Upper lobe of left lung (tissue), 4 donors: ENCODE data around the gene BTBD6.

Experiments
- CTCF ChIP-seq, 6 experiments: fragments of 450-650 bp in 4 of 6; fragments of 200-600 bp in 2 of 6; sonication (generic) in 2 of 6; IDR thresholded peaks; one replicate each; pipeline ENCODE4 v1.5.1; 2016 to 2019; ENCODE audit warnings: antibody characterized with exemption in 6 of 6
- EP300 ChIP-seq, 4 donors: sonication (generic); formaldehyde crosslinking; IDR thresholded peaks; one replicate each; pipeline ENCODE4 v1.5.1; 2017; ENCODE audit warnings: antibody characterized with exemption in 4 of 4, control low read depth in 2 of 4
- POLR2A ChIP-seq, 4 donors: fragments of 450-650 bp; IDR thresholded peaks; one replicate each; pipeline ENCODE4 v1.5.1; 2016 to 2017; ENCODE audit warnings: antibody characterized with exemption in 4 of 4, mild to moderate bottlenecking in 2 of 4

DNA sequence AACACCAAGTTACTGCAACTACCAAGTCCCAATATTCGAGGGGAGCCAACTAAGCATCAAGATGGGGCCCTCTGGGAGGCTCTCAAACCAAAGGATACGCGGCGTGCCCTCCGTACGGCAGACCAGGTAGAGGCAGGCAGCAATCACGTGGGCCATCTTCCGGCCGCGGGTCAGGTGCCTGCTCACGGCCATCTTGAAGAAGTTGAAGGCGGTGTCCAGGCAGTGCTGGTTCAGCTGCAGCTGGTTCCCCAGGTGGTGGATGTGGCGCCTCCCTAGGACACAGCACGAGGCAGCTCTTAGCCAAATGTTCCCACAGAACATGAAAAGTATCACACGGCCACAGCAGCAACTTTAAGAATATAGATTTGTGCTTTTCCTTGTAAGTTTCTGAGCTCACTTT lies 24.3 kb downstream of the BTBD6 start:
- TF ChIP-seq POLR2A (IDR thresholded peaks at IDR 0.05) (no peak), CTCF (IDR thresholded peaks at IDR 0.05) (no peak), EP300 (IDR thresholded peaks at IDR 0.05) (no peak)
